Endothelial cell of umbilical vein (primary cell): ENCODE data around the gene TRAPPC11. TPM values are rescaled to one million over a fixed set of nuclear protein-coding genes. Genes with fewer than 3 reads are reported as not detected.

Source experiments
- BruUV-seq: library from RNA; stranded (reverse); fragments of 400-500 nt; replicated peaks from 2 replicates; lab custom pipeline; 2021; lab: Mats Ljungman, UMichigan
- CTCF ChIA-PET: fragments of 300-600, 350-600 bp; sonication (Branson Sonifier 250); formaldehyde crosslinking; loops from one replicate; lab custom pipeline; 2021; ENCODE audit warnings: antibody characterized with exemption, inconsistent platforms; lab: Charles Lee
- POLR2A ChIA-PET: fragments of 300-600, 350-600 bp; sonication (Branson Sonifier 250); formaldehyde crosslinking; loops from one replicate; lab custom pipeline; 2021; ENCODE audit warnings: antibody characterized with exemption, inconsistent platforms; lab: Charles Lee
- DNase-seq: peaks from one replicate; pipeline ENCODE4 v3.0.0-alpha.2; 2011; ENCODE audit warnings: low read depth, low spot score
- FAIRE-seq: peaks from 2 replicates; lab custom pipeline; 2011; peaks lifted over from hg19 to GRCh38; lab: Jason Lieb, UNC
- H2AFZ ChIP-seq: 2 replicates; pipeline ENCODE4 v1.6.0; 2012; ENCODE audit warnings: low read depth, low read length, control low read depth, inconsistent platforms
- H3K27ac ChIP-seq: 2 replicates; pipeline ENCODE4 v1.5.1; 2011; ENCODE audit warnings: low read depth, mild to moderate bottlenecking, control low read depth, low read length, moderate library complexity; ENCODE audit not compliant: insufficient read depth
- H3K27me3 ChIP-seq, 2 experiments: 2 replicates each; pipeline versions ENCODE4 v1.6.0 to v1.6.1; 2011; ENCODE audit warnings: low read length in 2 of 2, mixed read lengths in 1 of 2; ENCODE audit not compliant: control insufficient read depth in 2 of 2, insufficient read depth in 2 of 2
- H3K36me3 ChIP-seq, 2 experiments: 2 replicates in 1 of 2; 3 replicates in 1 of 2; pipeline ENCODE4 v1.5.1; 2011; ENCODE audit warnings: low read length in 2 of 2, mild to moderate bottlenecking in 1 of 2, moderate library complexity in 1 of 2; ENCODE audit not compliant: control insufficient read depth in 2 of 2, insufficient read depth in 2 of 2; ENCODE audit errors: extremely low read depth in 1 of 2
- H3K4me1 ChIP-seq: 3 replicates; pipeline ENCODE4 v1.5.1; 2011; ENCODE audit warnings: mild to moderate bottlenecking, low read length; ENCODE audit not compliant: control insufficient read depth, insufficient read depth; ENCODE audit errors: extremely low read depth
- H3K4me2 ChIP-seq: 2 replicates; pipeline ENCODE4 v1.6.1; 2011; ENCODE audit warnings: low read length, control low read depth, mixed read lengths; ENCODE audit not compliant: insufficient read depth
- H3K4me3 ChIP-seq, 3 experiments: fragments of 200-600 bp in 1 of 3; sonication (generic), shearing (Covaris generic) in 1 of 3; replicated peaks in 1 of 3; 2 replicates each; pipeline ENCODE4 v1.5.1; 2011 to 2016; ENCODE audit warnings: control low read depth in 3 of 3, low read length in 3 of 3, mild to moderate bottlenecking in 2 of 3, inconsistent platforms in 1 of 3, low read depth in 1 of 3, moderate library complexity in 1 of 3; ENCODE audit not compliant: insufficient read depth in 1 of 3
- H3K79me2 ChIP-seq: 2 replicates; pipeline ENCODE4 v1.6.0; 2012; ENCODE audit warnings: low read length, inconsistent platforms; ENCODE audit not compliant: control insufficient read depth, insufficient read depth
- H3K9ac ChIP-seq: replicated peaks from 2 replicates; pipeline ENCODE3; 2011; ENCODE audit warnings: low read length, control low read depth; ENCODE audit not compliant: insufficient read depth; ENCODE audit errors: extremely low read depth
- H3K9me1 ChIP-seq: replicated peaks from 3 replicates; pipeline ENCODE4 v1.6.0; 2011; ENCODE audit warnings: mild to moderate bottlenecking, low read length; ENCODE audit not compliant: control insufficient read depth, insufficient read depth; ENCODE audit errors: extremely low read depth
- H3K9me3 ChIP-seq: replicated peaks from 2 replicates; pipeline ENCODE4 v1.5.1; 2012; ENCODE audit warnings: low read length, inconsistent platforms; ENCODE audit not compliant: control insufficient read depth, insufficient read depth
- H4K20me1 ChIP-seq: replicated peaks from 2 replicates; pipeline ENCODE3; 2011; ENCODE audit warnings: mild to moderate bottlenecking, low read length; ENCODE audit not compliant: control insufficient read depth, insufficient read depth; ENCODE audit errors: extremely low read depth
- EZH2 ChIP-seq: IDR thresholded peaks from 2 replicates; pipeline ENCODE4 v1.6.1; 2012; ENCODE audit warnings: borderline replicate concordance, low read depth, mild to moderate bottlenecking, moderate library complexity, low read length, inconsistent platforms; ENCODE audit not compliant: severe bottlenecking
- FOS ChIP-seq: IDR thresholded peaks from 2 replicates; pipeline ENCODE4 v1.6.1; 2011; ENCODE audit warnings: mild to moderate bottlenecking, low read length, moderate library complexity, borderline replicate concordance; ENCODE audit not compliant: insufficient read depth
- GATA2 ChIP-seq: IDR thresholded peaks from 2 replicates; pipeline ENCODE4 v1.7.0; 2011; ENCODE audit warnings: low read depth, mild to moderate bottlenecking, moderate library complexity, mixed read lengths, low read length; ENCODE audit not compliant: insufficient read length, insufficient read depth
- JUN ChIP-seq: IDR thresholded peaks from 2 replicates; pipeline ENCODE4 v1.6.1; 2011; ENCODE audit warnings: borderline replicate concordance, low read depth; ENCODE audit not compliant: insufficient read length, insufficient read depth
- MYC ChIP-seq: IDR thresholded peaks from one replicate; pipeline ENCODE4 v1.6.1; 2011; ENCODE audit warnings: mild to moderate bottlenecking, low read depth, low read length
- POLR2A ChIP-seq: IDR thresholded peaks from 2 replicates; pipeline ENCODE4 v1.6.1; 2012; ENCODE audit warnings: low read depth, mild to moderate bottlenecking, control low read depth, low read length
- POLR2AphosphoS5 ChIP-seq: IDR thresholded peaks from 2 replicates; pipeline ENCODE4 v1.6.1; 2012; ENCODE audit warnings: low read depth, mild to moderate bottlenecking, control low read depth, low read length, moderate library complexity; ENCODE audit not compliant: insufficient read depth
- dilution Hi-C: fragments of 300-500 bp; cut with MboI; formaldehyde crosslinking; loops from one replicate; pipeline ENCODE4 v1.15.0; 2019; ENCODE audit warnings: low sequenced_read_pairs; ENCODE audit not compliant: extremely low pct_ligation_motif_present
- intact Hi-C: fragments of 100-400 bp; cut with micrococcal nuclease; formaldehyde crosslinking; loops from one replicate; pipeline ENCODE4 v1.10.0; 2022
- polyA plus RNA-seq, 4 experiments: library from polyadenylated mRNA; depleted of rRNA in 3 of 4; stranded (reverse) in 3 of 4; unstranded in 1 of 4; fragments of >200 nt; gene quantifications; 2 replicates each; pipeline versions ENCODE4 v1.2.1 to v1.2.3, GENCODE V29; 2011 to 2012; ENCODE audit warnings: missing spikeins in 1 of 4
- total RNA-seq: library from RNA; stranded (reverse); gene quantifications from 2 replicates; pipeline ENCODE4 v1.2.3, GENCODE V29; 2021
- TF ChIP-seq, protein P1 (sequence below), 2 donors: IDR thresholded peaks; 1 replicate in 1 of 2; 2 replicates in 1 of 2; pipeline ENCODE4 v1.5.1; 2011; ENCODE audit warnings: low read length in 2 of 2, mild to moderate bottlenecking in 2 of 2, moderate library complexity in 2 of 2, control low read depth in 1 of 2, inconsistent platforms in 1 of 2, low read depth in 1 of 2; ENCODE audit not compliant: insufficient read depth in 1 of 2; ENCODE audit errors: extremely low read depth in 1 of 2
- TF ChIP-seq, protein P2 (sequence below): IDR thresholded peaks from 2 replicates; pipeline ENCODE4 v1.6.1; 2011; ENCODE audit not compliant: insufficient read depth, insufficient read length

The TRAPPC11 gene
- total and polyA plus RNA-seq, 2 donors (not counting 3 experiments of a cell fraction or from before 2014, with no cell fraction given): 21.2 to 32.1 TPM

DNA sequence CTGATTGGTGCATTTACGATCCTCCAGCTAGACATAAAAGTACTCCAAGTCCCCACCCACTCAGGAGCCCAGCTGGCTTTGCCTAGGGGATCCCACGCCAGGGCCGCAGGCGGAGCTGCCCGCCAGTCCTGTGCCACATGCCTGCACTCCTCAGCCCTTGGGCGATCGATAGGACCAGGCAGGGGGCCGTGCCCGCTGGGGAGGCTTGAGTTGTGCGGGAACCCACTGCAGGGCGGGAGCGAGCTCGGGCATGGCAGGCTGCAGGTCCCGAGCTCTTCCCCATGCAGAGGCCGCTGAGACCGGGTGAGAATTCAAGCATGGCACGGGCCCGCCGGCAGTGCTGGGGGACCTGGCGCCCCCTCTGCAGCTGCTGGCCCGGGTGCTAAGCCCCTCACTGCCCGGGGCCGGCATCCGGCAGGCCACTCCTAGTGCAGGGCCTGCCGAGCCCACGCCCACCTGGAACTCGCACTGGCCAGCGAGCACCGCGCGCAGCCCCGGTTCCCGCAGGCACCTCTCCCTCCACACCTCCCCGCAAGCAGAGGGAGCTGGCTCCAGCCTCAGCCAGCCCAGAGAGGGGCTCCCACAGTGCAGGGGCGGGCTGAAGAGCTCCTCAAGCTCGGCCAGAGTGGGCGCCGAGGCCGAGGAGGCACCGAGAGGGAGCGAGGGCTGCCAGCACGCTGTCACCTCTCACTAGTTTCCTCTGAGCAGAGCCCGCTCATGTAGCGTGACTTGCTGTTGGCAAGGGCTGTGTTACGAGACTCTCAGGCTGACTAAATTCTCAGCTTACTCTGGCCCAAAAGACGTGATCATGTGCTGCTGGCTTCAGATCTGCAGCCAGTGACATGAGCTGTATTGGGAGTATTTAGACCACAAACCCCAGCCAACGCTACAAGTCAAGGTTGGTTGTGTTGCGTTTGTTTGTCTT, 87.5 kb downstream of the TRAPPC11 start:
- POLR2A ChIA-PET: no interaction called here
- H3K27ac ChIP-seq: no peak overlapping the region
- H3K27me3 ChIP-seq: no peaks in the 10 kb centered on the region
- no peak overlapping the region for H2AFZ ChIP-seq
- TF ChIP-seq, protein P1, sequence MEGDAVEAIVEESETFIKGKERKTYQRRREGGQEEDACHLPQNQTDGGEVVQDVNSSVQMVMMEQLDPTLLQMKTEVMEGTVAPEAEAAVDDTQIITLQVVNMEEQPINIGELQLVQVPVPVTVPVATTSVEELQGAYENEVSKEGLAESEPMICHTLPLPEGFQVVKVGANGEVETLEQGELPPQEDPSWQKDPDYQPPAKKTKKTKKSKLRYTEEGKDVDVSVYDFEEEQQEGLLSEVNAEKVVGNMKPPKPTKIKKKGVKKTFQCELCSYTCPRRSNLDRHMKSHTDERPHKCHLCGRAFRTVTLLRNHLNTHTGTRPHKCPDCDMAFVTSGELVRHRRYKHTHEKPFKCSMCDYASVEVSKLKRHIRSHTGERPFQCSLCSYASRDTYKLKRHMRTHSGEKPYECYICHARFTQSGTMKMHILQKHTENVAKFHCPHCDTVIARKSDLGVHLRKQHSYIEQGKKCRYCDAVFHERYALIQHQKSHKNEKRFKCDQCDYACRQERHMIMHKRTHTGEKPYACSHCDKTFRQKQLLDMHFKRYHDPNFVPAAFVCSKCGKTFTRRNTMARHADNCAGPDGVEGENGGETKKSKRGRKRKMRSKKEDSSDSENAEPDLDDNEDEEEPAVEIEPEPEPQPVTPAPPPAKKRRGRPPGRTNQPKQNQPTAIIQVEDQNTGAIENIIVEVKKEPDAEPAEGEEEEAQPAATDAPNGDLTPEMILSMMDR (IDR thresholded peaks at IDR 0.05; ENCODE audit: extremely low read depth in 1 of 2, insufficient read depth in 1 of 2, low read depth in 1 of 2, low read length in 2 of 2): no peak
- TF ChIP-seq JUN (no peak), MYC (no peak), GATA2 (no peak), POLR2AphosphoS5 (no peak), EZH2 (no peak), FOS (no peak), POLR2A (no peak)
- TF ChIP-seq, protein P2, sequence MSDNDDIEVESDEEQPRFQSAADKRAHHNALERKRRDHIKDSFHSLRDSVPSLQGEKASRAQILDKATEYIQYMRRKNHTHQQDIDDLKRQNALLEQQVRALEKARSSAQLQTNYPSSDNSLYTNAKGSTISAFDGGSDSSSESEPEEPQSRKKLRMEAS: no peak
- H3K4me1 ChIP-seq: peaks cover 2% of the 10 kb centered on the region
- dilution Hi-C loops: no loop called here
- intact Hi-C loops: no loop called here
- H3K4me3 ChIP-seq: no peak overlapping the region
- BruUV-seq: no TSS peak
- H3K36me3 ChIP-seq: no peaks in the 10 kb centered on the region
- H3K9me1 ChIP-seq: no peaks in the 10 kb centered on the region
- H4K20me1 ChIP-seq: no peaks in the 10 kb centered on the region
- no peak for DNase-seq
- H3K79me2 ChIP-seq: no peaks in the 10 kb centered on the region
- H3K9me3 ChIP-seq: no peaks in the 10 kb centered on the region
- CTCF ChIA-PET: no interaction called here
- H3K4me2 ChIP-seq: no peak overlapping the region
- FAIRE-seq: no peak
- H3K9ac ChIP-seq: no peak overlapping the region
